T-helper 2 cell treated with Interferon-gamma antibody and Interleukin-4, amounts not matched to agents 100 ng/mL and 5 ng/mL, for 36 hours (primary cell): Measurements from ENCODE around the gene CD68. TPM values are rescaled to one million over a fixed set of nuclear protein-coding genes. Genes with fewer than 3 reads are reported as not detected.
"Not testable (repeated sequence)": the region's sequence is repeated elsewhere in the genome, so short reads cannot be mapped to it uniquely, and the experiment has no call there.

Source experiments
- intact Hi-C: fragments of 100-400 bp; cut with micrococcal nuclease; formaldehyde crosslinking; loops from one replicate; pipeline ENCODE4 v1.15.1; 2023
- total RNA-seq: library from RNA; stranded (reverse); gene quantifications from 2 replicates; pipeline ENCODE4 v1.2.3, GENCODE V29; 2022

CD68 gene
- total RNA-seq, 1 donor from 2014 or later = 9.4 TPM

DNA sequence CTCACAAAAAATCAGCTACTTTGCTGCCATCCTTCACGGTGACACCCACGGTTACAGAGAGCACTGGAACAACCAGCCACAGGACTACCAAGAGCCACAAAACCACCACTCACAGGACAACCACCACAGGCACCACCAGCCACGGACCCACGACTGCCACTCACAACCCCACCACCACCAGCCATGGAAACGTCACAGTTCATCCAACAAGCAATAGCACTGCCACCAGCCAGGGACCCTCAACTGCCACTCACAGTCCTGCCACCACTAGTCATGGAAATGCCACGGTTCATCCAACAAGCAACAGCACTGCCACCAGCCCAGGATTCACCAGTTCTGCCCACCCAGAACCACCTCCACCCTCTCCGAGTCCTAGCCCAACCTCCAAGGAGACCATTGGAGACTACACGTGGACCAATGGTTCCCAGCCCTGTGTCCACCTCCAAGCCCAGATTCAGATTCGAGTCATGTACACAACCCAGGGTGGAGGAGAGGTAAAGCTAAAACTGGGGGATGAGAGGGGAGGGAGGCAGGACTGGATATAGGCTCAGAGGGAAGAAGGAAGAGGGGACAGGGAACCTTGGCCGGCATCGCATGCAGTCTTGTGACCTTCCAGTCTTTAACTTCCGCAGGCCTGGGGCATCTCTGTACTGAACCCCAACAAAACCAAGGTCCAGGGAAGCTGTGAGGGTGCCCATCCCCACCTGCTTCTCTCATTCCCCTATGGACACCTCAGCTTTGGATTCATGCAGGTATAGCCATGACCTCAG is 581 bp downstream of the CD68 start:
- intact Hi-C loops = loop anchor here (5.0 kb wide), 1 partner anchor 262 kb away; no protein-coding TSS in a partner anchor

DNA sequence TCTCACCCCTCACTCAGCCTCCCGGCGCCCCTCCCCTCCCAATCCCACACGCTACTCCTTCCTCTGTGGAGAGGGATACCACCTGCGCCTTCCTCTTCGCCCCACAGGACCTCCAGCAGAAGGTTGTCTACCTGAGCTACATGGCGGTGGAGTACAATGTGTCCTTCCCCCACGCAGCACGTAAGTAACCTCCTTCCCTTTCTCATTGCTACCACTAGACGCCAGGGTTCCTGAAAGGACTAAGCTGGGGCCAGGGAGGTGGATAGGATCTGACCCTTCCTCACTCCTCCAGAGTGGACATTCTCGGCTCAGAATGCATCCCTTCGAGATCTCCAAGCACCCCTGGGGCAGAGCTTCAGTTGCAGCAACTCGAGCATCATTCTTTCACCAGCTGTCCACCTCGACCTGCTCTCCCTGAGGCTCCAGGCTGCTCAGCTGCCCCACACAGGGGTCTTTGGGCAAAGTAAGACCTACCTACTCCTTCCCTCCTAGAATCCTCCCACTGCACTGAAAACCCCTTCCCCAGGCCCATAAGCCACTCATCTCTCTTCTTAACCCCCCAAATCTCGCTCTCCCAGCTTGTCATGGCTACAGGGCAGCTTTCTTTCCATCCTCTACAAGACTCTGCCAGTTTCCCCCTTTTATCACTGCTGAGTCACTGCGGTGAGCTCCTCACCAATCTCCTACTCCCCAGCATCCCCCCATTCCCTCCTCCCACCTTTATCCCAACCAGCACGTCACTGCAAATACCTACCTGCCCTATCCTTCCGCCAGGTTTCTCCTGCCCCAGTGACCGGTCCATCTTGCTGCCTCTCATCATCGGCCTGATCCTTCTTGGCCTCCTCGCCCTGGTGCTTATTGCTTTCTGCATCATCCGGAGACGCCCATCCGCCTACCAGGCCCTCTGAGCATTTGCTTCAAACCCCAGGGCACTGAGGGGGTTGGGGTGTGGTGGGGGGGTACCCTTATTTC is 1.5 kb downstream of the CD68 start:
- intact Hi-C loops = loop anchor here (5.0 kb wide), 1 partner anchor 261 kb away; no protein-coding TSS in a partner anchor

DNA sequence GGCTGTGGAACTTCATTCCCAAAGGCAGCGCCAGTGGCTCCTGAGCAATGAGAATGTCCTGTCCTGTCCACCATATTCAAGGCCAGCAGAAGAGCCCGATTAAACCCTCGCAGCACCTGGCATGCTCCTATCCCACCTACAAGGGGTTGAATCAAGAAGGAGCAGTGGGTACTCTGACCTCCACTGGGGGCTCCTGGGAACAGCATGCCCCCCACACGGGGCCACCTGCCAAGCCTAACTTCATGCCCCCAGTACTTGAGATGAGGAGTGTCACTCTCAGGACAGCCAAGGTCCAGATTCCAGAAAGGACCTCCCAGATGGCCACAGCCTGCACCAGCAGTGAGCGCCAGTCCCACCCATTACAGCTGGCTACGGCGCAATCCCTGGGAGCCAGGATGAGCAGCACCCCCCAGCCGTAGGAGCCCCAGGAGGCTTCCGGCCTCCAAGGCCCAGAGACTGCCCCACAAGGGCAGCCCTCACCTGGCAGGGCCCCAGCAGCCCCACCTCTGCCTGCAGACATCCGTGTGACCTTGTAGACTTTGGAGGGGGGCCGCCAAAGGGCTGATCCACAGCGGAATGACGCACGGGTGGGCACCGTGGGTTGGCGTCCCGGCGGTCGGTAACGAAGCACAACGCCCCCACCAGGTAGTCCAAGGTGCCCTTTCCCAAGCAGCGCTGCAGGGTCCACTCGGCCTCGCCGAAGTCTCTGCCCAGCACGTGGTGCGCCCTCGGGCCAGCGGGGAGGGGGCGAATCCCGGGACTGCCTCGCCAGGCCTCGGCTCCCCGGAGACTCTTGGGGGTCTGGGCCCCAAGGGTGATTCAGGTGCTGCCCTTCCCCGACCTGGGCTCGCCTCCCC is 3.2 kb downstream of the CD68 start:
- intact Hi-C loops = loop anchor here (1.0 to 5.0 kb wide), 3 partner anchors 10 to 260 kb away; partner anchors contain the start of gene FXR2

DNA sequence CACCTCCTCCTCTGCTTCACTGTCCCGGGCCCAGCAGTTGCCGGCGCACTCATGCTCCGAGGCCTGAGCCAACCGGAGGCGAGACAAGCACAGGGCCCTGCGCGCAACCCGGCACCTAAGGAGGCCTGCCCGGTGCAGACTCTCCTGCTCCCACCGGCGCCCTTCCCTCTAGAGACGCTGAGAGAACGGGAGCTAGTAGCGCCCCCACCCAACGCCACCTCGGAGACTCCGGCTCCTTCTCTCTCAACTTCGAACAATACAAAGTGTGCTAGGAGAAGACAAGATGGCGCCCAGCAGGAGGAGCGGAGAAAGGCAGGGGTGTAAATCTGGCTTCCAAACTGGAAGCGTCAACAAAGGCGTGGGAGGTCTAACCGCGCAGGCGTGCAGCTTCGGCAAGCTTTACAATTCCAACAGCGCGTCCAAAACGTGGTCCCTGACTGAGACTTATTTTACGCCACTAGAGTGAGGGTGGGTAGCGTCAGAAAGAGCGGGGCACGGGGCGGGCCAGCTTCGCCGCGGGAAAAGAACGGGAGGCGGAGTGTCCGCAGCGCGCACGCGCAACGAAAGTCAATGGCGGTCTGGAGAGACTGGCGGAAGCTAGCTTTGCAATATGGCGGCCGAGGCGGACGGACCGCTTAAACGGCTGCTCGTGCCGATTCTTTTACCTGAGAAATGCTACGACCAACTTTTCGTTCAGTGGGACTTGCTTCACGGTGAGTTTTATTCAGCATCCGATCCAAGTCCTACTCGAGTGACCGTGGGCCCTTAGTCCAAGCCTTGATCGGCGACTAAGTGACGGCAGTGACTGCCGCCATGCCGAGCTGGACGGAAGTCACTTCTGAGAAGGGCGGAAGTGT is 4.0 kb downstream of the CD68 start, which contains the start of gene MPDU1:
MPDU1 (plus strand) TSS at position 600 of the 857 bp plus-strand sequence; CDS start at position 611, 11 bp downstream.
- intact Hi-C loops = loop anchor here (1.0 to 5.0 kb wide), 4 partner anchors 11 to 259 kb away; partner anchors contain the start of genes FXR2 and WRAP53

DNA sequence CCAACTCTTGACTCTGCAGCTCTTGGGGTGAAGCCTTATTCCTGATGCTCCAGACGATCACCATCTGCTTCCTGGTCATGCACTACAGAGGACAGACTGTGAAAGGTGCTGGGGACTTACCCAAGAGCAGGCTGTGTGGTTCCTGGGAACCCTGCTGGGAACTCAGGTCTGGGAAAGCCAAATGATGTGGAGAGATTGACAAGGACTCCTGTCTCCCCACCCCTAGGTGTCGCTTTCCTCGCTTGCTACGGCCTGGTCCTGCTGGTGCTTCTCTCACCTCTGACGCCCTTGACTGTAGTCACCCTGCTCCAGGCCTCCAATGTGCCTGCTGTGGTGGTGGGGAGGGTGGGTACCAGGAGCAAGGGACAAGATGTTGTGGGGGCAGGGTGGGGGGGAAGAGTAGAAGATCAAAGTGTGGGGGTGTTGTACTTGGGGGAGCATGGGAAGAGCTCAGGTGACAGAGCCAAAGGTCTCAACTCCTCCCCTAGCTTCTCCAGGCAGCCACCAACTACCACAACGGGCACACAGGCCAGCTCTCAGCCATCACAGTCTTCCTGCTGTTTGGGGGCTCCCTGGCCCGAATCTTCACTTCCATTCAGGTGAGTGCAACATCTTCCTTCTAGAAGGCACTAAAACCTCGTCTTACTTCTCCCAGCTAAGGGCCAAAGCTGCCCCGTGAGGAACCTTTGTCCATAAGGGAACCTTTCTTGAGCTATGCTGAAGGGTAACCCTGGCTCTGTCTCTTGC is 7.4 kb downstream of the CD68 start:
- intact Hi-C loops = no loop called here

DNA sequence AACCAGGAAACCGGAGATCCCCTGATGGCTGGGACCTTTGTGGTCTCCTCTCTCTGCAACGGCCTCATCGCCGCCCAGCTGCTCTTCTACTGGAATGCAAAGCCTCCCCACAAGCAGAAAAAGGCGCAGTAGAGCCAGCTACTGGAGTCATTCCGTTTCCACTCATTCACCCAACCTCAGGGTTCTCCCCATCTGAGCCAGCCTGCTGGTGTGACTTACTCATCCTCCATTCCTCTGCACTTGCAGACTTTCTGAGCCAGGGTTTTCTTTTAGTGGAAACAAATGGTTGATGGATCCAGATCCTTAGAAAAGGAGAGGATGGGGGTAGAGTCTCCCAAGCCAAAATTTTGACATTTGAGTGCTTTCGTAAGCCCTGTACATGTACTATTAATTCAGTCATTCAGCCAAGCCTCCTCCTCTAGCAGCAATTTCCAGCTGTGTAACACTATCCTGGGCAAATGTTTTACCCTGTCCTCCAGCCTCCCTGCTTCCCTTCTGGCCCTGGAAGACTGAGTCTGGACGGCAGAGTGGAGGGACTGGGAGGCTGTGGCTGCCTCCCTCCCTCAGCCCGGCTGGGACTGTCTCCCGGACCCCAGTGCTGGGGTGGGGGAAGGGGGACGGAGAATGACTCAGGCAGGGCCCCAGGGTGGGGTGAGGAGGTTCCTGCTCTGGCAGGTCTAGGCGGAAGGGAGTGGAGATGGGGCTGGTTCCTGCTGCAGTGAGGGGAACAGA is 8.1 kb downstream of the CD68 start:
- intact Hi-C loops = no loop called here

DNA sequence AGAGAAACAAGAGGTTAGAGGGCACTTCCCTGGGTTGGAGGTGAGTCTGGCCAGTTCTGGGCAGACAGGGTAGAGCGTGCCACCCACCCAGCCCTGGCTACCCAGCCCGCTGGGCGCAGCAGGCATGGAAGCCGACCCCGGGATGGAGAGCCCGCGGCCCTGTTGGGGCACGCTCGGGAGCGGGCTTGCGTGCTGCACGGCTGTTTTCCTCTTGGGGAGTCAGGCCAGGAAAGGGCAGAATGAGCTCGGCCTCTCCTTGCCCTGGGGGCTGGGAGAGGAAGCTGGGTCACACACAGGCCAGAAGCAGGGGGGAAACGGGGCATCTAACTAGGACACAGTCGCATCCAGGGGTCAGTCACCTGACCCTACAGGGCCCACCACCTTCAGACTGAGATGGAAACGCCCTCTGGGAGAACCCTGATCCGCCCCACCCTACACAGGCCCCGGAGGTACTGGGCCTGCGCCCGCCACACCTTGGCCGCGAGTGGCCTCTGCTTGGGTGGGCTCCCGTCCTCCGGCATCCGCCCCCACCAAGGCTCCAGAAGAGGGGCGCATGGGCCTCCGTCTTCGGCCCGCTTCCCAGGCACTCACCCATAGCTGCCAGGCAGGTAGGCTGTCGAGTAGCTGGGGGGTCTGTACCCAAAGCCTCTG is 9.2 kb downstream of the CD68 start:
- intact Hi-C loops = no loop called here

DNA sequence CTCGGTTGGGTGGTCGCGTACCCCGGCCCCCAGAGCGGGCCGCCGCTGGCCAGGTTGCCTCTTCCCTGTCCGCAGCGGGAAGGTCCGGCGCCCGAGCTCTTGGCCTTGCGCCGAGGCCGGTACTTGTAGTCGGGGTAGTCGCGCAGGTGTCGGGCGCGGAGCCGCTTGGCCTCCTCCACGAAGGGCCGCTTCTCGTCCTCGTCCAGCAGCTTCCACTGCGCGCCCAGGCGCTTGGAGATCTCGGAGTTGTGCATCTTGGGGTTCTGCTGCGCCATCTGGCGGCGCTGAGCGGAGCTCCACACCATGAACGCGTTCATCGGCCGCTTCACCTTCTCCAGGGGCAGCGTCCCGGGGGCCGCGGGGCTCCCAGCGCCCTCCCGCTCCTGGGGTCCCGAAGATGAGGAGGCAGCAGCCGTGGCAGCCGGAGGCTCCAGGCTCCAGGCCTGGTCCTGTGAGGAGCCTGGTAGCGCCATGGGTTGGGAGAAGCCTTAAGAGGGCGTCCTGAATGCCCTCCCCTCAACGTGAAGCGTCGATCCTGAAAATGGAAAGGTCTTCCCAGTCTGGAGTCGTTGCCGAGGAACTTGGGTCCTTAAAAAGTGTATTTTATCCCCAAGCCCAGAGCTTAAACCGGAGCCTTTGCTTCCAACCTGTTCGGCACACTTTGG is 9.9 kb downstream of the CD68 start:
- intact Hi-C loops = no loop called here

DNA sequence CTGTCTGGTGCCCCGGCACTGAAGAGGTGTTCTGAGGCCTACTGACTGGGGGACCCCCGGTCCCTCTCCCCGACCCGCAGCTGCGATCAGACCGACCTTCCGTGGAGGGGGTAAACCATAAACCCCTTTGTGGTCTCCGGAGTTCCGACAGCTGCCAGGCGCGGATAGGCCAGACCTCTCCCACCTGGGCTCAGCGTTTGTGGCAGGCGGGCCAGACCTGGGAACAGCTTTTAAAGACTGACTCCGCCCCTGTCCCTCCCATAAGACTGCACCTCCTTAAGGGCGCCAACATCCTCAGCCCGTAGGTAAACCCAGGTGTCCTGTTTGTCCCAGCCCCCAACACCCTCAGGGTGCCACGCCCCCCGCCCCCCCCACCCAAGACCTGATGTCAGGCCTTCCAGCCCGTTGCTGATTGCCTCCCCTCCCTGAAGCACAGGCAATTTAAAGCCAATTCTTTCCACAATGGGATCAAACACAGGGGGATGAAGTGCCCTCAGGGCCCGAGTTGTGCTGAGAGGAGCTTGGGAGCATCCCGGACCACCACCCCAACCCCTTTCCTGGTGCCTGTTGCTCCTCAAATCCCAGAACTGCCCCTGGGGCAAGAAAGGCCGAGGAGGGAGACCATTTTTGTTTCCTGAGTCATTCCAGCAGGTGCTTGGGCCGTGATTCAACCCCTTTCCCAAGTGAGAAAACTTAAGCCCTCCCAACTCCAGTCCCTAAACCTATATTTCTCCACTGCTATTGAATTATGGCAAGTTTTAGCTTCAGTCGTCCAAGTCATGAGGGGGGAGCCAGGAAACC is 10.7 kb downstream of the CD68 start, which contains the start of gene SOX15:
SOX15 (minus strand) TSS at position 204 of the 801 bp plus-strand sequence. CDS start 418 bp downstream, outside the sequence.
- intact Hi-C loops = no loop called here

DNA sequence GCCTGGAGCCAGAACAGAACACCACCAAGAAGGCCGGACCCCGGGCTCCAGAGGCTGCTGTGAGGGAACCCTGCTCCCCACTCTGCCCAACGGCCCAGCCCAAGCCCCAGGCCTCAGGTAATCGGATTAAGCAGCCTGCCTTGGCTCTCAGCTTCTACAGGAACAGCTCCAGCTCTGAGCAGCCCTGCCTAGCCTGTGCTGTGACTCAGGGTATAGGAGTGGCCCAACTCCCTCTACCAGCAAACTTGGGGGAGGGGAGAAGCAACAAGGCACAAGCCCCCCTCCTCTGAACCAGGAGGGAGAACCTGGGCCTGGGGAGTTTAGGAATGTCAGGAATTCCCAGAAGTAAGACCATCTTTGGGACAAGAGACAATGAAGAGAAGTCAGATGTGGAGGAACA is 11.3 kb downstream of the CD68 start:
- intact Hi-C loops = no loop called here

DNA sequence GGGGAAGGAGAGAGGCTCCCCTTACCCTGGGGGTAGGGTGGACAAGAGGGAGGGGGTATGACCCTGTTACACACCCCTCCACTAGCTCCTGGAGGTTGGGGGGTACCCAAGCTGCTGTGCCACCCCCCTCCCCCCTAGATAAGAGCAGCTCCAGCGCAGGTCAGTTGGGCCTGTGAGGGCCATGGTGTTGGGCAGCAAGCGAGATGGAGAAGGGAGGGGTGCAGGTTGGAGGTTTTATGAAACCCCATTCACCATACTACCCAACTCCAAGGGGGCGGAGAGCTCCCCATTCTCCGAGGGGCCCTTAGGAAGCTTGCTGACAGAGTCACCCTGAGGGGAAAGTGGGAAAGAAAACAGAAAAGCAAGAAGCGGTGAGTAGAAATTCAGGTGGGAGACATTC is 12.2 kb downstream of the CD68 start:
- intact Hi-C loops = no loop called here

DNA sequence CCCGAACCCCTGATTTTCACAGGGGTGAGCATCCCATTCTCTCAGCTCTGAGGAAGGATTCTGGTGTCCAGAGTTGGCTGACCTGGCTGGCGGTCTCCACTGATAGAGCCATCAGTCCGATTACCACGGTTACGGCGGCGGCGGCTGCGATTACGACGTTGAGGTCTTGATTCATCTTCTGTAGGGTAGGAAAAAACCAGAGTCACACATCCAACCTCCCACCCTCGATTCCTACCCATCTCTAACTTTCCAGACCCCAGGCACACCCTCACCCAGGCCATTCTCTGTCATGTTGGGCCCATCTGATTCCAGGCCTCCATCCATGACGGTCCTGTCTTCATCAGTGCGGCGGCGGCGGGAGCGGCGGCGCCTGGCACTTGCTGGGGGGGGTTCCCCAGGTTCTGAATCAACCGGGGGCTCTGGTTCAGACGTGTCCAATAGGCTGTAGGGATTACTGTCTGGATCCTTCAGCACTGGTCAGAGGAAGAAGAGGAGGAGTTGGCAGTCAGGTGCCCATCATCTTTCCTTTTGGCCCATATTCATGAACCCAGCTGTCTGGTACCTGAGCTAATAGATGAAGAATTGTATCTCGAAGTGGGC is 13.1 kb downstream of the CD68 start:
- intact Hi-C loops = no loop called here

DNA sequence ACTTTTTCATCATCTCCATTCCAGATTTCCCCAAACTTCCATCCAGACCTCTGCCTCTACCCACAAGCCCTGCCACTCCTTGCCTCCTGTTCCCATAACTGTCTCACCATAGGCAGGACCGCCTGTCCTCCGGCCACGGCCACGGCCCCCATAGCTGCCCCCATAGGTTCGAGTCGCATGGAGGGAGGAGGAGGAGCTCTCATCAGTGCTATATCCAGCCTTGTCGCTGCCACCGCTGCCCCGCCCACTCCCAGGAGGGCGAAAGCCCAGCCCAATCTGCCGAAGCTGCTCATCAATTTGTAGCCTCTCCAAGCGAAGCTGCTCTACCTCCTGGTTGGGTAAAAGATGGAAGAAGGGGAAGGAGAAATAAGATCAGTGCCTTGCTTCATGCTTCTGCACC is 13.9 kb downstream of the CD68 start:
- intact Hi-C loops = no loop called here

DNA sequence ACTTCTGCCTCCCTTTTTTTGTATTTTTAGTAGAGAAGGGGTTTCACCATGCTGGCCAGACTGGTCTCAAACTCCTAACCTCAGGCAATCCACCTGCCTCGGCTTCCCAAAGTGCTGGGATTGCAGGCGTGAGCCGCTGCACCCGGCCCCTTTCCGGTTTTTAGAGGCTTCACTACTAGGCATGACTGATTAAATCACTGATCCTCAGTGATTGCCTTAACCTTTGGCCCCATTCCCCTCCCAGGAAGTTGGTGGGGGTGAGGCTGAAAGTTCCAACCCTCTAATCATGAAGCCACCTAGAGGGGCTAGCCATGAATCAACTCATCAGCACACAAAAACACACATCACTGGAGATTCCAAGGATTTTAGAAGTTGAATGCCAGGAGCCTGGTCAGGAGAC is 18.1 kb downstream of the CD68 start:
- intact Hi-C loops = not testable (repeated sequence)

DNA sequence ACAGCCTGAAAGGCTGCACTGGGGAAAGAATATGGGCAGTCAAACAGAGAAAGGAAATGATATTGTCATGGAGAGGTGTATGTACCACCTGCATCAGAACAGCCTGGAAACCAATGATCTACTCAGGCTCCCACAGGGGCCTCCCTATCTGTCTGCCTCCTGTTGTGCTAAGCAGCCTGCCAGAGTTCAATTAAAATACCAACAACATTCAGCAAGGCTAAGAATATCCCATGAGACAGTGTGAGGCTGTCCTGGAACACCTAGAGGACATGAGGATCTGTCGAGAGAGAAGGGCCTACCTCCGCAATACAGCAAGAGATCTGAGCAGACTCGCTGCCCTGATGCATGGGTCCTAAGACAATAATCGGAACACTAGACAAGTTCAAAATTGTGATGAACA is 26.8 kb downstream of the CD68 start:
- intact Hi-C loops = no loop called here

DNA sequence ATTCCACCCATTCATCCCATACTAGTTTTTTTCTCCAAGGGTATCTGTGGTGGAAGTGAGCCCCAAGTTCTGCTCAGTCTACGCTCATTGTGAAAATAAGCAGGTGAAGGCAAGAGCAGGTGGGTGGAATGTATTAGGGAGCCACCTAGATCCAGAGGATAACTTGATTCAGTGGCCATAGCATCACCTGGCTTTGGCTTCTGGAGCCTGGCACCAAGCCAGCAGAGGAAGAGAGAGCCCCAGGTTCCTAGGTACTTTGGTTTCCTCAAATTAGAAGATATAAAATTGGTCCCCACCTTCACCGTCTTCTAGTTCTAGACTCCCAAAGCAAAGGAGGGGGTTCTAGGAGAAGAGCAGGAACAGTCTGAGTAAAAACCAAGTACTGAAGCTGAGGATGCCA is 31.2 kb downstream of the CD68 start:
- intact Hi-C loops = loop anchor here (10.0 kb wide), 1 partner anchor 224 kb away; the partner anchor contains the start of gene KDM6B
